ENCODE measurements around the gene ATP6AP2. TPM values are rescaled to one million over a fixed set of nuclear protein-coding genes. Genes with fewer than 3 reads are reported as not detected.

ATP6AP2 gene
- total RNA-seq, 1 experiment from 2014 or later, result 77.6 TPM

Other genes starting within 250 kb of the ATP6AP2 start
- gene MPC1L, start 42.5 kb downstream of the ATP6AP2 start, total RNA-seq (2014; rRNA removed), result not detected in 2 replicates
- gene CXorf38, start 66.6 kb downstream of the ATP6AP2 start, total RNA-seq (2014; rRNA removed), result 16.2 and 18.3 TPM in 2 replicates
- 29.5 and 44.7 TPM in 2 replicates for gene MED14, start 154.6 kb downstream of the ATP6AP2 start, total RNA-seq (2014; rRNA removed)

Data from PC-3 (cell line).